Islet precursor cell (in vitro differentiated cells): Measurements from ENCODE around the gene TNFSF8.

Source experiments
- DNase-seq: peaks from one replicate; pipeline ENCODE4 v3.0.0-alpha.2; 2018

The TNFSF8 gene

GRCh38 chr9:114864471-114864870 is 65.9 kb downstream of the TNFSF8 start:
- no peak for DNase-seq

- DNase-seq = no peak
These were observed 68.3 kb downstream of the TNFSF8 start for GRCh38 chr9:114861922-114862605.

GRCh38 chr9:114861273-114861672 is 69.1 kb downstream of the TNFSF8 start:
- no peak for DNase-seq

GRCh38 chr9:114860187-114860586 is 70.2 kb downstream of the TNFSF8 start:
- no peak for DNase-seq

- no peak for DNase-seq
These were observed 73.5 kb downstream of the TNFSF8 start for GRCh38 chr9:114856942-114857315.

- DNase-seq = no peak
These were observed 74.0 kb downstream of the TNFSF8 start for GRCh38 chr9:114856215-114856941.

DNA sequence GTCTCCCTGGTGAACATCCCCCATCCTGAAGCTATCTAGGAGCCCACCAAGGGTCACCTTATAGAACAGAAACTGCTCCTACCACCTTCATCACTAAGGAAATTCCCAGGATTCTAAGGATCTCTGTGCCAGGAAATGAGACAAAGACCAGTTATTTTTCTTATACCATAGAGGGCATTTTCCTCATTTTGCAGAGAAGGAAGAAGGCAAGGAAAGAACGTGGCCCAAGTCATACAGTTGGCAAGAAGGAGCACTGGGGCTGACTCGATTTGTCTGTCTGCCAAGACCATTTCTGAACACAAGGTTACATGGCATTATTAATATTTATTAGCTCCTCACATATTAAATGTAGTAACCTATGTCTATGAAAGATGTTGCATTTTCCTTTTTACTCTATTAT is 74.9 kb downstream of the TNFSF8 start:
- no peak for DNase-seq

GRCh38 chr9:114854736-114855355 is 75.5 kb downstream of the TNFSF8 start:
- DNase-seq = no peak

DNA sequence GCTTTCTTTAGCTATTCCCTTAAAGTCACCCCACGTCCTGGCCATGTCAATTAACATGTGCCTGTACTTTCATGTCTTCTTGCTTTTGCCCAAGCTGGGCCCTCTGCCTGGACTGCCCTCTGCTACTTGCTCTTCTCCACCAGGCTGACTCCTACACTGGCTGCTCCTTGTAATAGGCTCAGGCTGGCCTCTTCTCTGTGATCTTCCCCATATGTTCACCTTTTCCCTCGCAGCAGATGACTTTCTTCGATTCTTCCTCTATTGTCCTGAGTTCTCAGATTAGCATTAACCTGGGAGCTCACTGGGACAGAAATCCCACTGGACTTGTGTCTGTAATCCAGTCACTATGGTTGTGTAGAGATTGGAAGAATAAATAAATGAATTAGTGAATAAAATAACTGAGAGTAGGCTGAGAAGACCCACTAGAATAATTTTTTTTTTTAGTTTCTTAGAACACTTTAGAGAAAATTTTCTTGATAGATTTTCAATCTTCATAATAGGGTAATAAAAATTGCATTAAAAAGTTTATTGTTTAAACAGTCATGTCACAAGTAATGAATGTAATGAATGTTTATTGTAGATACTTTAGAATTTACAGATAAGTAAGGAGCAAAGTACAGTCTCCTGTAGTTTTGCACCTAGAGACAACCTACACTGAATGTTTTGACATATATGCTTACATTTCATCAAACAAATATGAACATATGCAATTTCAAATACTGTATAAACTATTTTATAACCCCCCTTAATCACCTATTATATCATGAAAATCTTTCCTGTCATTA is 77.1 kb downstream of the TNFSF8 start:
- DNase-seq = no peak

DNA sequence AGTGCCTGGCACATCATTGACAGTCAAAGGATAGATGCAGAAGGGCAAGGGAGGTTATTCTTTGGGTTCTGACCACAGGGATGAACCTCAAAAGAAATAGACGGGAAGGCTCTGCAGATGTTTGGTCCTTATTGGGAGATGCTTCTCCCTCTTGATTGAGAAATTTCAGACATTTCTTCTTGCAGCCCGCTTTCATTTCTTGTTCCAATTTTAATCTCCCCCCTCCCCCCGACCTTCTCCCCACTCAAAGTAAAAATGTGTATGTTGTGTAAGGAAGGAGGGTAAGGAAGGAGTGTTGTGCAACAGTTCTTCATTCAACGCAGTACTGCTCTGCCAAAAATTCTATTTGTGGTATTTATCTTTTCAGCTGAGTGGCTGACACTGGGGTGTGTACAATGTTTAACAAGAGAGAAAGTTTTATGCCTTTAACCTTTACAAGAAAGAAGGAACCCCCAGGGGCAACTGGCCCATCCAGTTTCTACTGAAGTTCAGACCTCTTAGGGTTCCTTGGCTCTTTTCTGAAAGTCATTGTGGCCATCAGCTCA is 78.3 kb downstream of the TNFSF8 start:
- DNase-seq = no peak

- no peak for DNase-seq
These were observed 79.1 kb downstream of the TNFSF8 start for GRCh38 chr9:114851306-114851705.
